Stimulated activated CD4-positive, alpha-beta T cell treated with anti-CD3 and anti-CD28 coated beads, Interleukin-1b, Interleukin-23, amount 100 ng/mL, for 1 hour (primary cell): ENCODE measurements around the gene CCDC142.
"Not testable (repeated sequence)": the region's sequence is repeated elsewhere in the genome, so short reads cannot be mapped to it uniquely, and the experiment has no call there.

Experiments used
- DNase-seq, 2 donors: peaks; one replicate each; pipeline ENCODE4 v3.0.0-alpha.2; 2020; ENCODE audit warnings: low read depth in 2 of 2

The CCDC142 gene

DNA sequence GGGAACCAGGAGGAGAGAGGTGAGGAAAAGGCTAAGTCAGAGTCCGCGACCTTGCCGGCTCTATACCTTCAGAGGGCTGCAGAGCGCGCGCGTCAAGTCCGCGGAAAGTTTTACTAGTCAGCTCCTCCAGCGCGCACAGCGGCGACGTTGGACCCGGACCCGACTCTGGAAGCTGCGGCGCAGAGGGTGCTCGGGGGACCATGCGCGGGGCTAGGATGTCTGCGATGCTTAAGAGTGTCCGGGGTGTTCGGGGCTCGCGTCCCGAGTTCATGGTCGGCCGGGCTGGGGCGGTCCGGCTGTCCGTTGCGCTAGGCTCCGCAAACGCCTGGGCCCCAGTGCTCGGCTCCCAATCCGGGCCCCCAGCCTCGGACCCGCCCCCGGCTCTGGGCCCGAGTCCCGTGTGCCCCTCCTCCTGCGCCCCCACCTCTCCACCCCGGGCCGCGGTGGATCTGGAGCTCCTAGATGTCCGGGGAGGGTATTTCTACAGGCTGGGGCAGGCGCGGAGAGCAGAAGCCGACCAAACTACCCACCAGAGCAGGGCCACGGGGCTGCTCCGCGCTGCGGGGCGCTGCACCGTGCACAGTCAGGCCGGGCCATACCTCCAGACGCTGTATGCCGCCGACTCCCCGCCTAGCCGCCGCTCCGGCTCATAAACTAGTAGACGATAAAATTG is 16.6 kb upstream of the CCDC142 start, which contains the start of gene LBX2:
Gene LBX2, minus strand, starts transcription at position 337 of the 673 bp plus-strand sequence. Its CDS starts 66 bp downstream, at position 271.
- no peak for DNase-seq

DNA sequence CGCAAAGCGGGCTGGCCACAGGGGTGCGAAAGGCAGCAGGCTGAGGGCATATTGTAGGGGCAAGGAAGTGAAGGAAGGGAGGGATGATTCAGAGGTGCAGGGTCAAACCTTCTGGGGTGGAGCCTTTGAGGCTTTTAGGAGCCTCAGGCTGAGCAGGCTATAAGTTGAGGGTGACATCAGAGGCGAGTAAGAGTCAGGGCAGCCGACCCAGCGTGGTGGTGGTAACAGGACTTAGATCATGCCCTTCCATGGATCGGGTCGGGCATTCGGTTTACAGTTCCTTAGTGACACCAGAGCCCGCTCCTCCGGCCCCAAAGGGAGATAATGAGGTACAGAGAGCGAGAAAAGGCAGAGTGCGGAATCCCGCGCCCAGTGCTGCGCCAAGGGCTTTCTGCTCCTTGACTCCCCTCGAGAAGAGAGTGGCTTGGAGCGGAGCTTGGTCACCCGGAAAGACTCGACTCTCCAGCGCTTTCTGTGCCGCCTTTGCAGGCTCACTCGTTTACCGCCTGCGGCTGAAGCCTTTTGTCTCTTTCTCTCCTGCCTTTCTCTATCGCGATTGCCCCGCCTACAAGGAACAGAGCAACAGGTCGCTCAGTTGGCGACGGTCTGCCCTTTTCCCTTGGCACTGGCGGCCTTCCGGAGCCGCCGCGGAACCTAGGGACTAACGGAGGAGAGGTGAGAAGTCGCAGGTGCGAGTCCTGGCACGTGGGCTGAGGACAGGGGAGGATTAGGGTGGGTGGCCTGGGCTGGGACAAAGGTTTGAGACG is 15.9 kb upstream of the CCDC142 start:
- no peak for DNase-seq

DNA sequence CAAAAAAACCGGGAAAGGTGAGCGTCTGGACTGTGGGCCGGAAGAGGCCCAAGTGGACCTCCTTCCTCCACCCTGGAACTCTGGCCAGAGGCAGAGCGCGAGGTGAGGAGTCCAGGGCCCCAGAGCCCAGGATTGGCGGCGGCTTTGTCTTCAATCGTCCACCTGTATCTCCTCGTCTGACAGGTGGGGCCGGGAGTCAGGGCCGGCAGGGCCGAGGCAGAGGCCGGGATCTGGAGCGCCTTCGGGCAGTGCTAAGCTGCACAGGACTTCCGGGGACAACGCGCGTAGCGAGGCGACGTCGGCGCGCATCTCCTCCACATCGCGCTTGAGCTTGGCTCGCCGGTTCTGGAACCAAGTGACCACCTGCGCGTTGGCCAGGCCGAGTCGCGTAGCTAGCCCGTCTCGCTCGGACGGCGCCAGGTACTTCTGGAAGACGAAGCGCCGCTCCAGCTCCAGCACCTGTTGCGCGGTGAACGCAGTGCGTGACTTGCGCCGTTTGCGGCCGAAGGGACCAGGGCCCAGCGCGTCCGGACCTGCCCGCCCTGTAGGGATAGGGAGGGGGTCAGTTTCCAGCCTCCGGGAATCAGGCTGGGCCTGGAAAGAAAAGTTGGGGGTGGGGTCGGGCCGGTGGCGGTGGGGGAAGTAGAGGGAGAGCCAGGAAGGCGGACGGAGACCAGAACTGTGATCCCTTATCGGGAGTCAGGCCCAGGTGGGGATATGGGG is 15.1 kb upstream of the CCDC142 start:
- no peak for DNase-seq

DNA sequence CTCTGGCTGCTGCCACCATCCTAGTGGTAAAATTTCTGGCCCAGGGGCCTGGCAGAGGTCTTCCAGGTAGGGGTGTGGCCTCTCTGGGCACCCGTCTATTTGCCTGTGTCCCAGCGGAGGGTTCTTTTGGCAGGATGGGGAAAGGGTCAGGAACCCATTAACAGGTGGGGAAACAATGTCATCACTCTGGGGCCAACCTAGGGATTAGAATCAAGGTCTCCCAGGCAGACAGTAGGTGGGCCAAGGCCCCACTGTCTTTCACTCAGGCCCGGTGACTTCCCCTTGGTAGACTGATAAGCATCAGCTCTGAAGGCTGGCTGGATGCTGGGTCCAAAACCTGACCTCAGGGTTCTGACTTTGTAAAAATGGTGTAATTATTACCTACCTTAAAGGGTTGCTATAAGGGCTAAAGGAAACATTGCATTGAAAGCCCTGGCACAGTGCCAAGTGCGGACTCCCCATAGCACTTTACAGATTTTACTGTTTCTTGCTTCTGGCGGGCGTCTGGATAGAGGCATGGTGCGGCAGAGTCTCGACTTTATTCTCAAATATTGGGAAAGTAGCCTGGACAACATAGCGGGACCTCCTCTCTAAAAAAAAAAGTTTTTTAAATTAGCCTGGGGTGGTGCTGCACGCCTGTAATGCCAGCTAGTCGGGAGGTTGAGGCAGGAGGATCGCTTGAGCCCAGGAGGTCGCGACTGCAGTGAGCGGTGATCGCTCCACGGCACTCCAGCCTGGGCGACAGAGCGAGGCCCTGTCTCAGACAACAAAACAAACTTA is 14.4 kb upstream of the CCDC142 start:
- no peak for DNase-seq

DNA sequence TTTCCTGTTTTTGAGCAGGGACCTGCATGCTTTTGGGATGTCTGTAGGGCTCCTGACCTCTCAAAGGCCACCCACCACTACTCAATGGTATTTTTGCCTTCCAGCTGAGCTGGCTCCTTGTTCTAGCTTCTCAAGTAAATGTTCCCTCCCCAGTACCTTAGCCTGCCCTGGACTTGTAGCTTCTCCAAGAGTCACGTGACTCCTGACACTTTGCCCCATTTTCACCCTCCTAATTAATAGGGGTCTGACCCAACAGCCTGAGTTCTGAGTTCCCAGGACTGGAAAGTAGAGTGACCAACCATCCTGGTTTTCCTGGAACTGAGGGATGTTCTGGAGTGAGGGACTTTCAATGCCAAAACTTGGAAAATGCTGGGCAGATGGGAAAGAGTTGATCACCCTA is 12.6 kb upstream of the CCDC142 start:
- DNase-seq = no peak

DNA sequence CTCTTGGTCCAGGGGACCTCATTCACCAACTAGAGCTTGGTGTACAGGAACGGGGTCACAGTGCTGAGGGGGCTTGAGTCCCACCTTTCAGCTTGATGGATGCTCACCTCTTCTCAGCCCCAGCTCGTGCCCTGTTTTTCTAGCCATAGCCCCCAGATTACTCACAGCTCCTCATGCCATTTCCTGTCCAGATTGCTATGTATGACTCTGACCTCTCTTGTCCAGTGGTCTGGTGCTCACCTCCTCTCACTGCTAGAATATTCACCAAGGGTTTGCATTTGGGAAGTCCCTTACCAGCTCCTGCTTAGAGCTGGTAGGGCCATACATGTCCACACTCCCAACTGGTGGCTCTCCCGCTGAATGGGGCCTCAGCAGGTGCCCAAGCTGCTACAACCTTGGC is 10.7 kb upstream of the CCDC142 start:
- DNase-seq = no peak

DNA sequence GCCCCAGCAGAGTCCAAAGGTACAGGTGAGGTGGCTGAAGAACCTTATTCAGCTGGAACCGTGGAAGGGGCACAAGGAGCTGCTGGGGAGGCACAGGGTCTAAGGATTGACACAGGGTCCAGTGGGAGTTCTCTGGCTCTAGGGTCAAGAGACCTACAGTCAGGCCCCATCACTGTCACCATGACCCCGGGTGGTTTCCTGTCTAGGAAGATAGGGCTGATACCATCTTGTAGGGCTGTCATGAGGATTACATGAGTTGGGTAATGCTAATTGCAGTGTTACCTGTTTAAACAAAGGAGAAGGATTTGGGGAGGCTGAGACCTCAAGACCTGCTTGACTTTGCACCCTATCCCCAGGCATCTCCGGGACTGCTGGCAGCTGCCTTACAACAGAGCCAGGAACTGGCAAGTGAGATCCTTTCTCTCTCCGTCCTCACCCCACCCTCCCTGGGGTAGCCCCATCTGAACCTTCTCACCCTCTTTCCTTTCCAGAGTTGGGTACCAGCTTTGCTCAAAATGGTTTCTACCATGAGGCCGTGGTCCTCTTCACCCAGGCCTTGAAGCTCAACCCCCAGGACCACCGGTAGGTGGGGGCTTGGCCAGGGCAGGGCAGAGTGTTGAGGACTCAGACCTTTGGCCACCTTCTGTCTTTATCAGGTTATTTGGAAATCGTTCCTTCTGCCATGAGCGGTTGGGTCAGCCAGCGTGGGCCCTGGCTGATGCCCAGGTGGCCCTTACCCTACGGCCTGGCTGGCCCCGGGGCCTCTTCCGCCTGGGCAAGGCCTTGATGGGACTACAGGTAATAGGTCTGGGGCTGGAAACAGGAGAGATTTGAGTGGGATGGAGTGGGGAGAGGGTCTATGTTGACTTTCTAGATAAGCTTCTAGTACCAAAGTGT is 9.1 kb upstream of the CCDC142 start:
- DNase-seq = no peak

DNA sequence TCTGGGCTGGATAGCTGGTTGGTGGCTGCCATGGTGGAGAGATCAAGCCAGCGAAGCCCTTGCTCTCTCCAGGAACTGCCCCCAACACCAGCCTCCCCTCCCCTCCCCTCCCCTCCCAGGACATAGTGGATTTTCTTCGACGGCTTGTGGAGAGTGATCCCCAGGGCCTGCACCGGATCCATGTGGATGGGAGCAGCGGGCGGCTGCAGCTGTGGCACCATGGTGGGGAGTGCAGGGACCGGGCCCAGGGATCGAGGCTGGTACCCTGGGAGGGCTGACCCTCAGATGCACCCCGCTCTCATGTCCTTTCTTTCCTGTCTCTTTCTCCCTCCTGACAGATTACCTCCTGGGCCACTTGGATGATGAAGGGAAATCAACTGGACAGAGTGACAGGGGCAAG is 7.1 kb upstream of the CCDC142 start:
- no peak for DNase-seq

DNA sequence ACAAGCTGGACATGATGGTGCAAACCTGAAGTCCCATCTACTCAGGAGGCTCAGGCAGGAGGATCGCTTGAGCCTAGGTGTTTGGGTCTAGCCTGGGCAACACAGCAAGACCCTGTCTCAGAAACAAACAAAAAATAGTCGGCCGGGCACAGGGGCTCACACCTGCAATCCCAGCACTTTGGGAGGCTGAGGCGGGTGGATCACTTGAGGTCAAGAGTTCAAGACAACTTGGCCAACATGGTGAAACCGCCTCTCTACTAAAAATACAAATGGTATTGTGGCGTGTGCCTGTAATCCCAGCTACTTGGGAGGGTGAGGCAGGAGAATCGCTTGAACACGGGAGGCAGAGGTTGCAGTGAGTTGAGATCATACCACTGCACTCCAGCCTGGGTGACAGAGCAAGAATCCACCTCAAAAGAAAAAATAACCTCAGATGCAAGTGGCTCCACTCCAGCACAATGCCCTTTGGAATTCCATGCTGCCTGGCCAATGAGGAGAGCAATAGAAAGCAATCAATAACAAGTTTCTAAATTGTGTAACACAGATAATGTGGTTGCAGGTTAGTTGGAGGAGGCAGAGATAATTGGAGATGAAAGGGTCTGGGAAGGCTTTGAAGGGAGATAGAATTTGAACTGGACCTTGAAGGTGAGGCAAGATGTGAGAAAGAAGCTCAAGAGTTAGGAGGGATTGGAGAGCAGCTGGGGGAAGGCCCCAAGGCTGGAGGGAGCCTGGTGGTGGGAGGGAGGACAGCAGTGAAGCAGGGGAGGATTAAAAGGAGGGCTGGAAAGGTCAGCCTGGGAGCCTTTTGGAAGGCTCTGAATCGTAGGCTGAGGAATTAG is 6.1 kb upstream of the CCDC142 start:
- no peak for DNase-seq

DNA sequence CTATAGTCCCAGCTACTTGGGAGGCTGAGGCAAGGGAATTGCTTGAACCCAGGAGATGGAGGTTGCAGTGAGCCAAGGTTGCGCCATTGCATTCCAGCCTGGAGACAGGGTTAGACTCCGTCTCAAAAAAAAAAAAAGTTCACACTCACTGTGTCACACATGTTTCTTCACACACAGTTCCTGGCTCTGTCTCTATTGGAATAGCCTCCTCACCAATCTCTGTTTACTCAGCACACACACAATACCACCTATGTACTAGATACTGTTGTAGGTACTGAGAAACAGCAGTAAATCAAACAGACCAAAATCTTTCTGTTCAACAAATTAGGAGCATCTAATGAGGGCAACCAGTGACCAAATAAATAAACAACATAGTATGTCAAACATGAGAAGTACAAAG is 3.3 kb upstream of the CCDC142 start:
- DNase-seq = no peak

DNA sequence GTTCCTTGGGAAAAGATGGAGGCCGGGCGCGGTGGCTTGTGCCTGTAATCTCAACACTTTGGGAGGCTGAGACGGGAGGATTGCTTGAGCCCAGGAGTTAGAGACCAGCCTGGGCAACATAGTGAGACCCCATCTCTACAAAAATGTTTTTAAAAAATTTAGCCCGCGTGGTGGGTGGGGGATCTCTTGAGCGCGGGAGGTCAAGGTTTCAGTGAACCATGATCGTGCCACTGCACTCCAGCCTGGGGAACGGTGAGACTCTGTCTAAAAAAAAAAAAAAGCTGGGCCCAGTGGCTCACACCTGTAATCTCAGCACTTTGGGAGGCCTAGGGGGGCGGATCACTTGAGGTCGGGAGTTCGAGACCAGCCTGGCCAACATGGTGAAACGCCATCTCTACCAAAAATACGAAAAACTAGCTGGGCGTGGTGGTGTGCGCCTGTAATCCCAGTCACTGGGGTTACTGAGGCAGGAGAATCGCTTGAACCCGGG is 922 bp upstream of the CCDC142 start:
- not testable (repeated sequence) for DNase-seq

DNA sequence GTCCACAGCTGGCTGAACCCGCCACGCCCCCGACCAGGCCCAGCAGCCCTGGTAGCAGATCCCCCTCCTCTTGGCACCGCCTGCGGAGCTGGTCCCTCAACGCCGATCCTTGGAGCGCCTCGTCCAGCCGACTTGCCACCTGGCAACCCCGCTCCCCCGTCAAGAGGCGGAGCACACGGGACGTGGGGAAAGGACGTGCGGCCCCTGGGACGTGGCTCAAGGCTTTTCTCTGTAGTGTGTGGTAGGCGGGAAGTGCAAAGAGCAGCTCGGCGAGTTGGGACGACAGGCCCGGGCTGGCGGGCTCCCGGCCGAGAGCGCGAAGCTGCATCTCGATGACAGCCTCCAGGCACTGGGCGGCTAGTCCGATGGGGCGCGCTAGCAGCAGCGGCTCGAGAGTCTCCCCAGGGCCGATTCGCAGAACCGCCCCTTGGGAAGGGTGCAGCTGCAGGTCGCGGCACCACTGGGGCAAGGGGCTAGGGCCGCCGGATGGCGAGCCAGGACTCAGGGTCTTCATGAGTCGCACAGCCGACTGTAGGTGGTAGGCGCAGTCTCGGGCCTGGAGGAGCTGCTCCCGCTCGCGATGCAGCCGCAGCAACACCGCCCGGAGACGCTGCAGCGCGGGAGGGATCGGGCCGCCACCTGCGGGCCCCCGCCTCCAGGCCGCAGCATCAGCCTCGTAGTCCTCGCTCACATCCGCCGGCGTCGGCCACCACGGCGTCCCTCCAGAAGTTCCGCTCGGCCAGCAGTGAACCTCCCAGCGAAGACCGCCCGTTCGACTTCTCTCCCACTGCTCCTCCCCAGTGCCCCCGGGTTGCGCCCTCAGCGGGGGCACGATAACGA is 617 bp downstream of the CCDC142 start:
- no peak for DNase-seq

DNA sequence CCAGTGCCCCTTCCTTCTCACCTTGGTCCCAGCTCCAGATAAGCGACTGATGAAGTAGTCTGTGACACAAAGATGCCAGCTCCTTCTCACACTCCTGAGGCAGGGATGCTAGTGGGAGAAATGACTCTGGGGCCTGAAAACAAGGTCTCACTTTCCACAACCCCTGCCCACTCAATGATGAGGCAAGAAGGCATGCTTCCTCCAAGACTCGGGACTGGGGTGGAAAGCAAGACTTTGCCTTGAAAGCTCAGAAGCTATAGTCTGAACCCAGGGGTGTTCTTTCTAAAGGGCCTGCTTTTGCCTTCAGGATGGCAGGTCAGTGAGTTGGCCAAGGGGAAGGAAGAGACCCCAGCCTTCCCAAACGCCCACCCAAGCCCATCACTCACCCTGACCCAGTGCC is 1.4 kb downstream of the CCDC142 start:
- no peak for DNase-seq

DNA sequence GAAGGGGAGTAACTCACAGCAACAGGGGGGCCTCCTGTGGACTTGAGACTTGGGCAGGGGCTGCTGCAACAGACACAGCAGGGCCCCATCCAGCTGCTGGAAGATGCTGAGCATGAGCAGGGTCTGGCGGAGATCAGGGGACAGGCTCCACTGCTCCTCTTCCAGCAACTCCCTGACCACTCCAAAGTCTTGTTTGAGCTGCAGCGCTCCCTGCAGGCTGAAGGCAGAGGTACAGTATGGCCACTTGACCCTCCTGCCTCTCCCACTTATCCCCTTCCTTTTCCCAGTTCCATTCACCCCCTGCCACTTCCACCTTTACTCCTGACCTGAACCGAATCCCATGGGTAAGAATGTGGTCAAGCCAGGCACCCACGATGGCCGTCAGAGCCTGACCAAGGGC is 7.9 kb downstream of the CCDC142 start:
- no peak for DNase-seq

DNA sequence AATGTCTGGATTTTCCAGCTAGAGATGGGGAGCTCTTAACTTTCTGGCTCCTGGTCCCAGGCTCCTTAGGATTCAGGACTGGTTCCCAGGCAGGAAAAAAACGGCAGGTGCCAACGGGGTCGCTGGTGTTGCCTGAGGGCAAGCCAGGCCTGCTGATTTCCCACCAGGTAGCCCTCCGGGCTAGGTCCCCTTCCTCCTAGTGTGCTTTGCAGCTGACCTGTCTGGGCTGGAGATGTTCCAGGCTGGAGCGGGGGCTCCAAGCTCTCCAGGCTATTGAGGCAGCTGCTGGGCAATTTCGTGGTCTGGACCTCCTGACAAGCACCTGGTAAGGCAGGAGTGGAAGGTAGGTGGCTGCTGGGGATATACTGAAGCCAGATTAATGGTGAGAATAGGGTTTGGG is 8.3 kb downstream of the CCDC142 start:
- DNase-seq = no peak

DNA sequence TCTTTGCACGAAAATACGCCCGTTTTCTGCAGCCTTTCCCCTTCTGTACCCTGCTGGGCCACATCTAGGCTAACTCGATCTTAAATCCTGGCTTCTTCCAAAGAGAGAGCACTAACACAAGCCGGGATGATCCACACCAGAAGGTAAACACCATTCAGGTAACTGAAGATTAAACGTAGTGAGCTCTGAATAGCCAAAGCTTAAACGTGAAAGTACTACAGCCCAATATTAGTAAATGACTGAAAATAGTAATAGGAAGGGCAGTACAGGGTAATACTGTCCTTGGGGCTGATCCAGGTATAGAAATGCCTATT is 9.9 kb downstream of the CCDC142 start:
- DNase-seq = no peak

DNA sequence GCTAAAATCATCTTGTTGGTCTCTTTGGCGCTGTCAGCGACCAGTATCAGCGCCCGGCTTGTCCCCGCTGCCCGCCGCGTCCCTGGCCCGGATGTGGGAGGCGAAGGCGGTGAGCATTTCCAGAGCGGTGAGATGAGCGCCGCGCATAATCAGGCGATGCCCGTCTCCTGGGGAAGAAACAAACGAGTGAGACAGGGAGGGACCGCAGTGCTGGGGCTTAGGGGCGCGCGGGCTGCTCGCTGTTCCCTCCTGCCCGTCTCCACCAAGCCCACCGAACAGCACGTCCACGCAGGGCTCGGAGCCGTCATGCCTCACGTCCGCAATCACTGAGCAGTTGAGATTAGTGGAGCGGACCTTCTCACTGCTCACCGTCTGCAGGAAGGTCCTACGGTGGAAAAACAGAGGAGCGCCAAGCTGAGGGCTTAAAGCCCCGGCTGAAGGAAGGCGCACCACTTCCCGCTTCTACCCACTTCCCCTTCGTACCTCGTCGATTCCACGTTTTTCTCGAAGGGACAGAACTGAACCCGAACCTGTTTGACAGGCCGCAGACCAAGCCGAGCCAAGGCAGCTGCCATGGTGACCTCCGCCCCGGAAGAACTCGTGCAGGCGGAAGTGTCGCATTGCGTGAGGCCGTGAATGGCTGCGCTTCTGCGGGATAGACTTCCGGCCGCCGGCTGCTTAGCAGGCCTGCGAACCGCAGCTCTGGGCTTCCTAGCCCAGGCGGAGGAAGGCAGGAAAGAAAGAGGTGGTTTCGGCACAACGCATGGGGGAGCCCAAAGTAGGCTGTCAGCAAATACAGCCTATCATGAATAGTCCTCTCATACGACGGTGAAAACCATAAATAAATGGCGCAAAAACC is 10.5 kb downstream of the CCDC142 start, which contains the start of gene MRPL53:
Gene MRPL53, minus strand, starts transcription at position 595 of the 859 bp plus-strand sequence. Its CDS starts 20 bp downstream, at position 575.
- DNase-seq = peak; percentile 88 to 95
